GM19351 (cell line): ENCODE measurements around the gene KRT73.

ENCODE experiments used
- ATAC-seq: cut with Tn5 transposase; IDR thresholded peaks from one replicate; pipeline ENCODE4 v1.9.1; 2021; ENCODE audit warnings: mild to moderate bottlenecking, moderate library complexity; ENCODE audit not compliant: unreplicated experiment

KRT73 gene

GRCh38 chr12:52646613-52647012 lies 28.3 kb upstream of the KRT73 start:
- ATAC-seq: no peak

- ATAC-seq: no peak
Observed at GRCh38 chr12:52645982-52646381, 27.6 kb upstream of the KRT73 start.

GRCh38 chr12:52645120-52645761 lies 26.9 kb upstream of the KRT73 start:
- ATAC-seq: no peak

DNA sequence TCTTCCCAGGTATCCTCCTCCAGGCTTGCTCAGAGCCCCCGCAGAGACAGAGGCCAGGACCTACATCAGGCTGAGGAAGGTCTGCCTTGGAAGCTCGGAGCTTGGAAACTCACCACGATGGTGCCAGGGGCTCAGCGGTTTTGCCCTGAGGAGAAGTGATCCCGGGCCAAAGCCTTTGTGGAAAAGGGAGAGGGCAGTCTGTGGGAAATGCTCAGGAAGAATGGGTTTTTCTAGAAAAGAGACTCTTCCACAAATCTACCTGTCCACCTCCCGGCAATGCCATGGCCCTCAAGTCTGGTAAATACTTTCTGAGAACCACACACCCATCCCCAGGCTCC lies 25.7 kb upstream of the KRT73 start:
- ATAC-seq: no peak

DNA sequence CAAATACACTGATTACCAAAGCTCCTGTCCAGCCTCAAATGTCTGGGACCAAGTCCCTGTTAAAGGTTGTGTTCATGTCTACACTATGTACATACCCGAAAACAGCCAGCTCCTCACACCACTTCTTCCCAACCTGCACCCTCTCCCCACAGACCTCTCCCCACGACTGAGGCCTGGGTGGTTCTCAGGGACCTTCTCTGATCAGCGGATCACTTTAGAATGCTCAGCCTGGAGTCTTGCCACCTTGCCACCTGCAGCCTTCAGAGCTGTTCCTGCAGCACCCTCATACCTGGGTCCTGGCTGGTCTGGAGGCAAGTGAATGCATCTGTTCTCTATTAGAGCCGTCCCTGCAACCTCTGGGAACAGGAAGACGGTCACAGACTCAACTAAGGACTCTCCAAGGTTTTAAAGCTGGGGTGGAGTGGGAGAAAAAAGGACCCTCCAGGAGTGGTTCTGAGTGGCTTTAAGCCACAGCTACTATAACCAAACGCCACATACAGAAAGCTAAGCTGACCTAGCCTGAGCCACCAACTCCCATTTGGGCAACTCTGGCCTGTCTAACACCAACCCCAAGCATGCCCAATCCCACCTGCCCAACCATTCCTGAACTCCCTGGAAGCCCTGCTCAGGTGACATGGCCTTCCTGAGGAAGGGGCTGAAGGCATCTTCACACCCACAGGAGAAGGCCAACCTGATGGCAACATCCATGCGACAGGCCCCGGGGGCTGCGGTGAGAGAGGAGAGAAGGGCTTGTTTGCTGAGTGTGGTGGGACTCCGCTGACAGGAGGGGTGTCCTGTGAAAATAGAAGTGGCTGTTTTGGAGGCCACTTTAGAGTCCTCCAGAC lies 25.1 kb upstream of the KRT73 start:
- no peak for ATAC-seq

DNA sequence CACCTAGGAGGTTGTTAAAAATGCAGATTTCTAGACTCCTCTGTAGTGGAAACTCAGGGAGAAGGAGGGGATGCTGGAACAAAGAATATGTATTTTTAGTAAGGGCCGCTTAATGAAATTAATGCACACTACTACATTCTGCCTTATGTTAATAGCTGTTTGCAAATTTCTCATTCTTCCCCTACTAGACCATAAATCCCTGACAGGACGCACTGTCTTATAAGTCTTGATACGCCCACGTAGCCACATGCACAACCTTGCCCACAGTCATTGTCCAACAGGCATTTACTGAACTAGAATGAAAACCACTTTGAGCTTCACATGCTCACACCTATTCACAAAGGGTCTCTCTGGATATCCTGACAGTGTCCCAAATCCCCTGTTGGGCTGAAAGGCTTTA lies 23.1 kb upstream of the KRT73 start:
- no peak for ATAC-seq

GRCh38 chr12:52637299-52637698 lies 18.9 kb upstream of the KRT73 start:
- no peak for ATAC-seq

GRCh38 chr12:52636592-52637258 lies 18.4 kb upstream of the KRT73 start:
- no peak for ATAC-seq

- no peak for ATAC-seq
Observed at GRCh38 chr12:52636189-52636588, 17.8 kb upstream of the KRT73 start.

GRCh38 chr12:52634266-52635056 lies 16.1 kb upstream of the KRT73 start:
- ATAC-seq: no peak

DNA sequence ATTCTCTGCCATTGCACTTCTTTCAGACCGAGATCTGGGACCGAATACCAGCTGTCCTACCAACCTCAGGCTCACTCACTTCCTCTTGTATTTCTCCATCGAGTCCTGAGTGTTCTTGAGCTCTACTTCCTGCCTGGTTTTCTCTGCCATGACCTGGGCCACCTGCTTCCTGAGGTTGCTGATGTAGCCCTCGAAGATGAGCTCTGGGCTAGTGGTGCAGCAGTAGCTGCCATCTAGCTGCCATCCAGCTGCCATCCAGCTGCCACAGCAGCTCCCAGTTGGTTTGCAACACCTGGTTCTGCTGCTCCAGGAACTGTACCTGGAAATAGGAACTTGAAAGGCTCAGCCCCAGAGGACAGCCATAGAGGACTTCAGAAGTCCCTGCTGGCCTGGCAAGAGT lies 15.0 kb upstream of the KRT73 start:
- no peak for ATAC-seq

GRCh38 chr12:52632656-52633055 lies 14.3 kb upstream of the KRT73 start:
- ATAC-seq: no peak

DNA sequence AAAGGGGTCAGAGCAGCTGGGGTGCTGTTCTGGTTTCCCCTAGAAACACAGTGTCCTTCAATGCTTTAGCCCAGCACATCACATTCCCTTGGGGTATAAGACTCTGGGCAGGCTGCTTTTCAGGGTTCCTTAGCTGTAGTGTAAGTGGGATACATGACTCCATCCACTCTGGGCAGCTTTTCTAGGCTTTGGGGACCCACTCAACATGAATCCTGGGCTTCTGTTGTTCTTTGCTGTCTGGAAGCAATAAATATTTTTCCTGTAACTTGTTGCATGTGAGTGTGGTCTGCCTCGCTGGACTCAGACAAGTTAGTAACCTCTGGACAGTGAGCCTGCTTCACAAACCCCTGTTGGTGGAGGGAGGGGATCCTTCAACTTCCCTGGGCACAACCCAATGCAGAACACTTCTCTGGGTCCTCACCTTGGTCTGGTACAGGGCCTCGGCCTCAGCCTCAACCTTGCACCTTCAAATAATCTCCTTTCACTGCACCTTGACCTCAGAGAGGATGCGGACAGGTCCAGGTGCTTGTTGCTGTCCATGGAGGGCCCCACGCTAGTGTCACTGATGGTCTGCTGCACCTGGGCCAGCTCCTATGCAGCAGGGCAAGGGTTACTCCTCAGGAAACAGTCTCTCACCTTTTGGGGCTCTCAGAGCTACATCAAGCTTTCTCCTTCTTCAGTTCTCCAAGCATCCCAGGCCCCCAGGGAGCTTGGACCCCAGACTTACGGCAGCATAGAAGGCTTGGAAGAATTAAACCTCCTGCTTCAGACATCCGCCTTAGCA lies 13.5 kb upstream of the KRT73 start:
- no peak for ATAC-seq

DNA sequence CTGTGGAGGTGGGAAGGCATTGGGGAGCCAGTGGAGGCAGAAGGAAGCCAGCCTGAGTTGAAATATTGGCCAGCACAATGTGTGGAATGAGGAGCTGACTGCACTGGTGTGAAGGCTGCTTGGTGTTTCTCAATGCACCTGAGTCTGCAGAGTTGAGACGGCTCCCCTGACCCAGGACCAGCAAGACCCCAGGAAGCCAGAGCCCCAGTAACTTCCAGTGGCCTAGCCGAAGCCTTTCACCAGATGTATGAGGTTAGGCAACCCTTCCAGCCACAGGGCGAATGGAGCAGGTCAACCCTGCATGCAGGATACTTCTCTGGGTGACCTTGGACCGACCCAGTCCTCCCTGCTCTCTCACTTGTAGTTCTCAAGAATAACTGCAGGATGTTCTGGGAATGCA lies 12.9 kb upstream of the KRT73 start:
- ATAC-seq: no peak

- no peak for ATAC-seq
Observed at GRCh38 chr12:52630599-52631200, 12.3 kb upstream of the KRT73 start.

DNA sequence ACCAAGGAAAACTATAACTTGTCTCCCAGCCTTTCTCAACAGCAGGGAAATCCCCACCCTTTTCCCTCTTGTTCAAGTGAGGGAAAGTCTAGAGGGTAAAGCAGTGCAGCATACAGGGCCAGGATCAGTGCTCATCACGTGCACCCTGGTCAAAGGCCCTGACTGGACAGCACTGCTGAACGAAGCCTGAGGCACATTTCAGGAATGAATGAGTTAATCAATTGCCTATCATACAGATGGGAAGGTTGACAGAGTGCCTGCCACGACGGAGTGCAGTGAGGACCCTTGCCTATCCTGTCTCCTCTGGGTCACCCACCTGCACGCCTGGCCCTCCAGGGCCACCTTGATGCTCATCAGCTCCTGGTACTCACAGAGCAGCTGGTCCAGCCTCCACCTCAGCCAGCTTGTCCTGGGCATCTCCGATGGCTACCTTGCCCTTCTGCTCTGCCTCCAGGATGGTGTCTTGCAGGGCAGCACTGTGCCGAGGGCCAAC lies 11.7 kb upstream of the KRT73 start:
- no peak for ATAC-seq

DNA sequence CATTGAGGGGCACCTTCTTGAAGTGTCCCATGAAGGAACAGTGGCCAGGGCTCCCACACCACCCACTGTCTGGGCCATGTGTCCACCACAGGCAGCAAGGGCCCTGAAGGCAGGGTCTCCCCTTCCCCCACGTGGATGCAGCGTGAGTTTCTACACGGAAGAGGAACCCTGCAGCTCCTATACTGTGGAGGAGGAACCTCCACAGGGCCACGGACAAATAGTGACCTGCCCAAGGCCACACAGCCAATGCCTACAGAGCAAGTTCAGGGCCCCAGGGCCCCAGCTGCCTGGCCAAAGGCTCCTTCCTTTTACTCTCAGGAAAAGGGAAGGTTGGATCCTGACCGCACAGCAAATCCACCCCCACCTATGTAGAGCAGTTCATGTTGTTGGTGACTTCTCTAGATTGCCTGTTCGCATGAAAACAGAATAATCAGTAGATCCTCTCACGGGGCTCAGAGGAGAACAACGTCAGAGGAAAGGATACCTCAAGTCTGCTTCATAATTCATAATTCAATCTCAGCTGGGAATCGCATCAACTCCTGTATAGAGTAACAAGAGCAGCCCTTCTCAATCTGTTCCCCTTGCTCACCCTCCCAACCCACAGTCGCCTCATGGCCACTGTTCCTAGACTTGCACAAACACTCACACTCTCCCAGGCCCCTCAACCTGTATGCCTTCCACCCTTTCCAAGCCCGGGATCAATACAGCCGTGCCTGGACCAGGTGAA lies 11.1 kb upstream of the KRT73 start:
- no peak for ATAC-seq

DNA sequence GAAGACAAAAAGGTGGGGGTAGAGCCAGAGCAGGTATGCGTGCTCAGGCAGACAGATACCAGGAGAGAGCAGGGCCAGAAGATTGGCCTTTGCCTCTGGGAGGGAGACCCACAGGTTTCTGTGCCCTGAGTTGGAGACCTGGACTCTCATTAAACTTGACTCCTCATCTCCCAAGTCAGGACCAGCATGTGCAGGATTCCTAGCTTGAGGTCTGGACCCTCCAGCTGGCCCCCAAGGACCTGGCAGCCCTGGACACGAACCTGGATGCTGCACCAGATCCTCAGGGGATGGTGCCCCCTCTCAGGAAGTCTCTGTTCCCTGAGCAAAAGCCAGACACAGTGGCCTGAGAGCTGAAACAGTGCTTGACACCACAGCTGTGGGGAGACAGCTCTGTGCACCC lies 10.5 kb upstream of the KRT73 start:
- ATAC-seq: no peak

DNA sequence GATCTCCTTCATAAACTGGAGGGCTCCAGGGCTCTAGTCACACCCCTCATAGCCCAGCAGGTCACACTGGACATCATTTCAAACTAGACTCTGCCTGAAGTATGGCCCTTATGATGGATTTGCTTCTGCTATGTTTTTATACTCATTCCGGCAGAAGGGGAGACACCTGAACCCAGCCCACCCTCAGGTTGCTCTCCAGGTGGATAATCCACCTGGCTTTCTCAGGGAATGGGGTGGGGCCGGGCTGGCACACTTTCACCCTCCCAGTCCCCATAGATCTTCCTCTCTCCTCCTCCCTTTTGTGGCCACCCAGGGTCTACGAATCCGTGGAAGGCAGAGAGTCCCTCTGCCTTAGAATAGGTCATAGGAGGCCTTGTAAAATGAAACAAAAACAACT lies 9.8 kb upstream of the KRT73 start:
- ATAC-seq: no peak
